ENCODE data around the gene MBD6. TPM values are rescaled to one million over a fixed set of nuclear protein-coding genes. Genes with fewer than 3 reads are reported as not detected.
A peak's percentile ranks its signal among the peaks of the same experiment; 100 is the strongest.

MBD6 gene
- total RNA-seq, 1 donor from 2014 or later = 99.0 TPM

DNA sequence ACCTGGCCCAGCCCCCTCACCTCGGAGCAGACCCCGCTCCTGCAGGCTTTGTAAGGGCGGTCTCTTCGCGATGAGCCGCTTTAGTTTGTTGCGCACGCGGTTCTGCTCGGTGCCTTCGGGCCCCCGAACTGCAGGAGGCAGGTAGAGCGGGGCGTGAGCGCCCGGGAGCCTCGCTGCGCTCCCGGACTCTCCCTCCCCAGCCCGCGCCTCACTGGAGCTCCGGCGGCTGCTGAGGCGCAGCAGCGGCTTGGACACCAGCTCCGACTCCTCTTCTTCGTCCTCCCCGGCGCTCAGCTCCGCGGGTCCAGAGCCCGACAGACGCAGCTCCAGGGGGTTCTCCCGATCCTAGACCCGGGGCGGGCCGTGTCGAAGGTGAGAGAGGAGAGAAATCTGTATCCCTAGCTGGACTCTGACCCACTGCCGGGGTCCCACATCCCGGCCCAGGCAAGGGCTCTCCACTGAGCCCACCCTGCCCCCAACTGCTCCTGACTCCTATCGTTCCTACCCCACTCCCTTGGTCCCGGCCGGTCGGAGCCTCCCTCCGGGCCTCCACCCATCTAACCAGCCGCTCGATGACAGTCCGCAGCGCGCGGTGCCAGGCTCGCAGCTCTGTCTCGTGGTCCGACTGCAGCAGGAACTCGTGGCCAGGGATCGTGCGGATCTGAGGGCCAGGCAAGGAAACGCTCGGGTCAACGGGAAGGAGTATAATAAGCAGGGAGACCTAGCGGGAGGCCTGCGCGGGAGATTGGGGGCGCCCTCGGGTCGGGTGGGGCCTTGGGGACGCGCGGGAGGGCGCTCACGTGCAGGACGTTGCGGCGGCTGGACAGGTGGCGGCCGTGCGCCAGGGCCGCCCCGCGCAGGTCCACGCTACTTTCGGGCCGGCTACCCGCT lies 47.1 kb upstream of the MBD6 start:
- TF ChIP-seq, protein P1, sequence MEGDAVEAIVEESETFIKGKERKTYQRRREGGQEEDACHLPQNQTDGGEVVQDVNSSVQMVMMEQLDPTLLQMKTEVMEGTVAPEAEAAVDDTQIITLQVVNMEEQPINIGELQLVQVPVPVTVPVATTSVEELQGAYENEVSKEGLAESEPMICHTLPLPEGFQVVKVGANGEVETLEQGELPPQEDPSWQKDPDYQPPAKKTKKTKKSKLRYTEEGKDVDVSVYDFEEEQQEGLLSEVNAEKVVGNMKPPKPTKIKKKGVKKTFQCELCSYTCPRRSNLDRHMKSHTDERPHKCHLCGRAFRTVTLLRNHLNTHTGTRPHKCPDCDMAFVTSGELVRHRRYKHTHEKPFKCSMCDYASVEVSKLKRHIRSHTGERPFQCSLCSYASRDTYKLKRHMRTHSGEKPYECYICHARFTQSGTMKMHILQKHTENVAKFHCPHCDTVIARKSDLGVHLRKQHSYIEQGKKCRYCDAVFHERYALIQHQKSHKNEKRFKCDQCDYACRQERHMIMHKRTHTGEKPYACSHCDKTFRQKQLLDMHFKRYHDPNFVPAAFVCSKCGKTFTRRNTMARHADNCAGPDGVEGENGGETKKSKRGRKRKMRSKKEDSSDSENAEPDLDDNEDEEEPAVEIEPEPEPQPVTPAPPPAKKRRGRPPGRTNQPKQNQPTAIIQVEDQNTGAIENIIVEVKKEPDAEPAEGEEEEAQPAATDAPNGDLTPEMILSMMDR (IDR thresholded peaks at IDR 0.05; ENCODE audit: unreplicated experiment) = no peak
- peak; percentile 55 for DNase-seq (ENCODE audit: low spot score)
- Mint-ChIP-seq H3K9me3 (ENCODE audit: unreplicated experiment) (no peaks in the 10 kb centered on the region), H3K36me3 (ENCODE audit: low read depth, unreplicated experiment) (peaks cover 33% of the 10 kb centered on the region), H3K4me1 (ENCODE audit: unreplicated experiment) (peaks cover 50% of the 10 kb centered on the region), H3K4me3 (ENCODE audit: unreplicated experiment) (peak overlapping the region; percentile 90), H3K27ac (ENCODE audit: unreplicated experiment) (no peak overlapping the region), H3K27me3 (ENCODE audit: unreplicated experiment) (peaks cover 26% of the 10 kb centered on the region)

DNA sequence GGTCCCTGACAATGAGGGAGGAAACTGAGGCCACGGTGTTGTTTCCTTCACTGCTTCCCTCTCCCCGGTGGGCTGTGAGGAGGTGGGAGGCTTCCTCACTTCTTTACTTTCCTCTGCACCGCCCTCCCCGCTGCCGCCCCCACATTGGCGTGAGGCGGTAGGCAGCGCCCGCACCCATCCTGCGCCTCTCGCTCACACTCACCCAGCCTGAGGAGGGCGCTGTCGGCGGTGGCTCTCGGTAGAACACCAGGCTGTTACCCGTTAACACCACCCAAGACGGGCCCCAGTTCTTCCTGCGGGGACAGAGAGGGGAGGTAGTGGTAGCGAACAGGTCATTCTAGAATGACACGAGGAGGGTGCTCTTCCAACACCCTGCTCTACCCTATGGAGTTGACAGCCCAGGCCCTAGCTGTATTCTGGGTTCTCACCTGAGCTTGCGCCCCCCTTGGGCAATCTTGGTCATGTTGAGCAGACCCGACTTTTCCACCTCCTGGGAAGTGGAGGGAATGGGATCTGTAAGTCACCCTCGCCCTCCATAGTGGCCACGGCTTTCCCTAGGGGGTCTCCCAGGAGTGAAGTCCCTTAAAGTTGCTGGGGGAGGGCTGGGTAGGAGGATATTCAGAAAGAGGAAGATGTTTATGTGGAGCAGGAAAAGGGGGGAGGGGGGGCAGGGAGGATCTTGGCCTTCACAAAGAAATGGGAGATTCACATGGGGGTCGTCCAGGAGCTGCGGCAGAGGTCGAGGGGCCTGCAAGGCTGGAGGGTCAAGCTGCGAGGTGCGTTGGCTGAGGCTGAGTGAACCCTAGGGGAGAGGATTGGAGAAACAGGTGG lies 46.2 kb upstream of the MBD6 start:
- no peaks in the 10 kb centered on the region for H3K9me3 Mint-ChIP-seq (ENCODE audit: unreplicated experiment)
- peaks cover 26% of the 10 kb centered on the region for H3K27me3 Mint-ChIP-seq (ENCODE audit: unreplicated experiment)
- peak; percentile 63 for DNase-seq (ENCODE audit: low spot score)
- peaks cover 55% of the 10 kb centered on the region for H3K4me1 Mint-ChIP-seq (ENCODE audit: unreplicated experiment)
- peak overlapping the region; percentile 91 for H3K4me3 Mint-ChIP-seq (ENCODE audit: unreplicated experiment)
- peak overlapping the region; percentile 91 for H3K27ac Mint-ChIP-seq (ENCODE audit: unreplicated experiment)
- TF ChIP-seq, protein P1 (IDR thresholded peaks at IDR 0.05; ENCODE audit: unreplicated experiment) = peak; percentile 37
- H3K36me3 Mint-ChIP-seq (ENCODE audit: low read depth, unreplicated experiment) = peaks cover 33% of the 10 kb centered on the region

GRCh38 chr12:57476993-57477709 lies 45.5 kb upstream of the MBD6 start:
- H3K27me3 Mint-ChIP-seq (ENCODE audit: unreplicated experiment) = peaks cover 30% of the 10 kb centered on the region

DNA sequence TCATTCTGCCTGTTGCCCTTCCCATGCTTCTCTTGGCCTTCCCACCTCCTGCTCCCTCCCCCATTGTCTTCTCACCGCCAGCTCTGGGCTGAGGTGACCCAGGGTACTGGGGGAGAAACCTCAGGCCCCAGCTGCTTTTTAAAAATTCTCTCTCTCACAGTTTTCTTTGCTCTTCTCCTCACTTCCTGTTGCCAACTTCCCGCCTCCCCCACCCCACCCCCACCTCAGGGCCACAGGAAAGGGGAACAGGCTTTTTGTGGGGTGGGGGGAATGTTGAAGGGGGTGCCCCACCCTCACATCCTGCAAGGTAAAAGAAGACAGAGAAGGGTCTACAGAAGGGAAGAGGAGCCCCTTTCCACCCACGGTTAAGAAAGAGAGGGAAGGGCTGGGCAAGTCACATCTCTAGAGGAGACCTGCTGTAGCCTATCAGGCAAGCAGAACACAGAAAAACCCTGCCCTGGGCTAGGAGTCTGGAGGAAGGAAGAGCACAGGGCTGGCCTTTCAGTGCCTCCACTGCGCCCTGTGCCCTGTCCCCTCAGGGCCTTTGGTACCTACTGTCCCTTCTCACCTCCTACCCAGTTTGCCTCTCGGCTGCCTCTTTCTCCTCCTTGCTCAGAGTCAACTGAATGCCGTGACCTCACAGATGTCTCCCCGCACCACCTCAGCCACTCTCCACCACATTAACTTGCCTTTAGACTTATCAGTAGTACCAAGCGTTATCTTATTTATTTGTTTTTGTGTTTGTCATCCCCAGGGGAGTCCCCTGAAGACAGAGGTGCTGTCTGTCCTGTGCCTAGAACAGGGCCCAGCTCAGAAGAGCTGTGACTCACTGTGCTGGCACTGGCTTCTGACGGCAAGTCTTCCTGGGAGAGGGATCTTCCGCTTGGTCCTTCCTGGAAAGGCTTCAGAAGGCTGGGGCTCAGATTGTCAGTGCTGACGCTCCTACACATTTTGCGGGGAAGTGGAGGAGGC lies 44.6 kb upstream of the MBD6 start:
- Mint-ChIP-seq H3K27me3 (ENCODE audit: unreplicated experiment) (peaks cover 28% of the 10 kb centered on the region), H3K4me1 (ENCODE audit: unreplicated experiment) (peaks cover 61% of the 10 kb centered on the region), H3K4me3 (ENCODE audit: unreplicated experiment) (peak overlapping the region; percentile 91), H3K36me3 (ENCODE audit: low read depth, unreplicated experiment) (peaks cover 29% of the 10 kb centered on the region), H3K9me3 (ENCODE audit: unreplicated experiment) (no peaks in the 10 kb centered on the region), H3K27ac (ENCODE audit: unreplicated experiment) (peak overlapping the region; percentile 91)
- TF ChIP-seq, protein P1 (IDR thresholded peaks at IDR 0.05; ENCODE audit: unreplicated experiment) = no peak
- DNase-seq (ENCODE audit: low spot score) = no peak

More at GRCh38 chr12:57476993-57477709, 45.5 kb upstream of the MBD6 start:
- TF ChIP-seq, protein P1 (IDR thresholded peaks at IDR 0.05; ENCODE audit: unreplicated experiment) = no peak
- peaks cover 61% of the 10 kb centered on the region for H3K4me1 Mint-ChIP-seq (ENCODE audit: unreplicated experiment)
- no peak for DNase-seq (ENCODE audit: low spot score)
- H3K4me3 Mint-ChIP-seq (ENCODE audit: unreplicated experiment) = peak overlapping the region; percentile 91
- peaks cover 33% of the 10 kb centered on the region for H3K36me3 Mint-ChIP-seq (ENCODE audit: low read depth, unreplicated experiment)
- H3K9me3 Mint-ChIP-seq (ENCODE audit: unreplicated experiment) = no peaks in the 10 kb centered on the region
- peak overlapping the region; percentile 91 for H3K27ac Mint-ChIP-seq (ENCODE audit: unreplicated experiment)

Data from endothelial cell (in vitro differentiated cells).